IMR-90 (cell line): Measurements from ENCODE around the gene JADE3. TPM values are rescaled to one million over a fixed set of nuclear protein-coding genes. Genes with fewer than 3 reads are reported as not detected.

Source experiments
- ATAC-seq: fragments of 200-7000 bp; cut with Tn5 transposase; 2 replicates; pipeline ENCODE4 v1.9.1; 2020; ENCODE audit warnings: low read depth, mild to moderate bottlenecking, moderate library complexity
- BruUV-seq: library from RNA; stranded (reverse); fragments of 400-500 nt; replicated peaks from 2 replicates; lab custom pipeline; 2021; lab: Mats Ljungman, UMichigan
- CTCF ChIA-PET: fragments of 300-600 bp; formaldehyde crosslinking; extraction: SDS; loops from one replicate; lab custom pipeline; 2021; ENCODE audit warnings: antibody characterized with exemption; lab: Yijun Ruan, JAX
- POLR2A ChIA-PET: fragments of 300-600 bp; sonication (Branson Sonifier 250); formaldehyde crosslinking; loops from one replicate; lab custom pipeline; 2022; ENCODE audit warnings: antibody characterized with exemption; ENCODE audit not compliant: unreplicated experiment; lab: Charles Lee
- DNase-seq: peaks from one replicate; pipeline ENCODE4 v3.0.0; 2013
- H2AFZ ChIP-seq: replicated peaks from 2 replicates; pipeline ENCODE3; 2013; ENCODE audit warnings: low read length, mild to moderate bottlenecking; ENCODE audit not compliant: poor library complexity
- H2AK5ac ChIP-seq: 2 replicates; pipeline ENCODE4 v1.6.1; 2013; ENCODE audit warnings: low read depth, low read length, inconsistent platforms
- H2AK9ac ChIP-seq: replicated peaks from 2 replicates; pipeline ENCODE3; 2013; ENCODE audit warnings: mild to moderate bottlenecking, low read depth, low read length, moderate library complexity; ENCODE audit not compliant: poor library complexity
- H2BK120ac ChIP-seq: 2 replicates; pipeline ENCODE4 v1.6.1; 2013; ENCODE audit warnings: low read depth, low read length, inconsistent platforms
- H2BK15ac ChIP-seq: 3 replicates; pipeline ENCODE4 v1.6.1; 2013; ENCODE audit warnings: low read depth, low read length, inconsistent platforms
- H2BK20ac ChIP-seq: 2 replicates; pipeline ENCODE4 v1.6.1; 2013; ENCODE audit warnings: low read depth, mild to moderate bottlenecking, inconsistent platforms, low read length, moderate library complexity
- H2BK5ac ChIP-seq: 2 replicates; pipeline ENCODE4 v1.6.1; 2013; ENCODE audit warnings: mild to moderate bottlenecking, low read depth, low read length, inconsistent platforms; ENCODE audit not compliant: poor library complexity, severe bottlenecking
- H3K14ac ChIP-seq: replicated peaks from 2 replicates; pipeline ENCODE4 v1.6.1; 2013; ENCODE audit warnings: low read depth, low read length, inconsistent platforms
- H3K18ac ChIP-seq: 2 replicates; pipeline ENCODE4 v1.6.1; 2013; ENCODE audit warnings: low read depth, low read length, control low read depth
- H3K23ac ChIP-seq: 2 replicates; pipeline ENCODE4 v1.6.1; 2013; ENCODE audit warnings: low read depth, low read length, inconsistent platforms
- H3K27ac ChIP-seq: 2 replicates; pipeline ENCODE4 v1.5.1; 2013; ENCODE audit warnings: mild to moderate bottlenecking, control low read depth, low read length; ENCODE audit not compliant: insufficient read depth
- H3K27me3 ChIP-seq: 2 replicates; pipeline ENCODE4 v1.6.1; 2013; ENCODE audit warnings: low read length; ENCODE audit not compliant: control insufficient read depth, insufficient read depth
- H3K36me3 ChIP-seq: 2 replicates; pipeline ENCODE4 v1.6.1; 2013; ENCODE audit warnings: low read length, mixed read lengths; ENCODE audit not compliant: control insufficient read depth, insufficient read depth
- H3K4ac ChIP-seq: 2 replicates; pipeline ENCODE4 v1.6.1; 2013; ENCODE audit warnings: low read depth, low read length, inconsistent platforms
- H3K4me1 ChIP-seq: 2 replicates; pipeline ENCODE4 v1.6.1; 2013; ENCODE audit warnings: low read length, mixed read lengths; ENCODE audit not compliant: control insufficient read depth, insufficient read depth
- H3K4me2 ChIP-seq: 2 replicates; pipeline ENCODE4 v1.6.1; 2013; ENCODE audit warnings: low read depth, mild to moderate bottlenecking, control low read depth, low read length, moderate library complexity
- H3K4me3 ChIP-seq: 2 replicates; pipeline ENCODE4 v1.5.1; 2013; ENCODE audit warnings: low read depth, mild to moderate bottlenecking, control low read depth, low read length, moderate library complexity; ENCODE audit not compliant: insufficient read depth
- H3K56ac ChIP-seq: 2 replicates; pipeline ENCODE4 v1.6.1; 2013; ENCODE audit warnings: low read length, inconsistent platforms; ENCODE audit not compliant: insufficient read depth; ENCODE audit errors: extremely low read depth
- H3K79me1 ChIP-seq, 2 experiments: 2 replicates each; pipeline ENCODE4 v1.6.1; 2013; ENCODE audit warnings: low read length in 2 of 2, inconsistent platforms in 1 of 2, low read depth in 1 of 2
- H3K9ac ChIP-seq: 2 replicates; pipeline ENCODE4 v1.6.1; 2013; ENCODE audit warnings: low read depth, low read length, control low read depth
- H3K9me1 ChIP-seq: 2 replicates; pipeline ENCODE4 v1.6.1; 2013; ENCODE audit warnings: low read length, inconsistent platforms; ENCODE audit not compliant: insufficient read depth
- H3K9me3 ChIP-seq: 2 replicates; pipeline ENCODE4 v1.6.1; 2013; ENCODE audit warnings: low read length; ENCODE audit not compliant: control insufficient read depth, insufficient read depth
- H4K20me1 ChIP-seq: 2 replicates; pipeline ENCODE4 v1.6.1; 2013; ENCODE audit warnings: low read length, inconsistent platforms; ENCODE audit not compliant: insufficient read depth
- H4K5ac ChIP-seq: 2 replicates; pipeline ENCODE4 v1.6.1; 2013; ENCODE audit warnings: mild to moderate bottlenecking, low read depth, low read length, control low read depth
- H4K8ac ChIP-seq, 2 experiments: 2 replicates each; pipeline ENCODE4 v1.6.1; 2013; ENCODE audit warnings: low read depth in 2 of 2, low read length in 2 of 2, control low read depth in 1 of 2, inconsistent platforms in 1 of 2
- H4K91ac ChIP-seq: 2 replicates; pipeline ENCODE4 v1.6.1; 2013; ENCODE audit warnings: low read depth, low read length, inconsistent platforms; ENCODE audit not compliant: insufficient read depth
- BHLHE40 ChIP-seq: fragments of 150-350 bp; IDR thresholded peaks from 2 replicates; pipeline ENCODE4 v1.6.1; 2016; ENCODE audit warnings: mild to moderate bottlenecking, low read depth, low read length
- CEBPB ChIP-seq: IDR thresholded peaks from 2 replicates; pipeline ENCODE4 v1.6.1; 2012; ENCODE audit warnings: low read depth, low read length, improper control_type of control experiment
- FOS ChIP-seq: fragments of 150-350 bp; IDR thresholded peaks from 2 replicates; pipeline ENCODE4 v1.6.1; 2016; ENCODE audit warnings: low read depth, low read length
- MAZ ChIP-seq: IDR thresholded peaks from 2 replicates; pipeline ENCODE4 v1.6.1; 2012; ENCODE audit warnings: low read depth, mild to moderate bottlenecking, low read length, improper control_type of control experiment, moderate library complexity, borderline replicate concordance
- MXI1 ChIP-seq: IDR thresholded peaks from 2 replicates; pipeline ENCODE4 v1.6.1; 2012; ENCODE audit warnings: low read depth, mild to moderate bottlenecking, low read length, moderate library complexity, borderline replicate concordance
- WGBS, 2 experiments: methylation state at CpG; one replicate each; pipeline versions ENCODE4 v1.1.5 to v1.1.7; 2013; ENCODE audit warnings: missing lambda C conversion rate in 2 of 2; ENCODE audit not compliant: insufficient read length in 1 of 2; ENCODE audit errors: extremely low coverage in 2 of 2; 5-methylcytosine and 5-hydroxymethylcytosine counted together
- dilution Hi-C: fragments of 300-500 bp; cut with HindIII; formaldehyde crosslinking; loops from one replicate; pipeline ENCODE4 v1.14.3; 2018; ENCODE audit warnings: low sequenced_read_pairs; ENCODE audit not compliant: unreplicated experiment
- in situ Hi-C: fragments of 300-500 bp; cut with MboI; formaldehyde crosslinking; loops from 3 replicates; pipeline ENCODE4 v1.14.3; 2019; ENCODE audit warnings: low sequenced_read_pairs, inconsistent platforms, mixed read lengths
- intact Hi-C: fragments of 100-400 bp; cut with micrococcal nuclease; formaldehyde crosslinking; loops from 2 replicates; pipeline ENCODE4 v1.10.0; 2022
- polyA plus RNA-seq, 3 experiments: library from polyadenylated mRNA; depleted of rRNA; stranded (reverse); fragments of >200 nt; gene quantifications; 2 replicates each; pipeline ENCODE4 v1.2.3, GENCODE V29; 2012; ENCODE audit warnings: low replicate concordance in 1 of 3
- total RNA-seq: library from RNA; depleted of rRNA; stranded (reverse); fragments of >200 nt; gene quantifications from 2 replicates; pipeline ENCODE4 v1.2.3, GENCODE V29; 2012
- TF ChIP-seq, protein P1 (sequence below): fragments of 150-350 bp; IDR thresholded peaks from 2 replicates; pipeline ENCODE4 v1.6.1; 2016; ENCODE audit warnings: low read depth, mild to moderate bottlenecking, low read length, moderate library complexity, borderline replicate concordance

The JADE3 gene
- total and polyA plus RNA-seq, 2 of the 4 experiments (the other 2 are of a cell fraction), result 2.1 to 4.7 TPM

DNA sequence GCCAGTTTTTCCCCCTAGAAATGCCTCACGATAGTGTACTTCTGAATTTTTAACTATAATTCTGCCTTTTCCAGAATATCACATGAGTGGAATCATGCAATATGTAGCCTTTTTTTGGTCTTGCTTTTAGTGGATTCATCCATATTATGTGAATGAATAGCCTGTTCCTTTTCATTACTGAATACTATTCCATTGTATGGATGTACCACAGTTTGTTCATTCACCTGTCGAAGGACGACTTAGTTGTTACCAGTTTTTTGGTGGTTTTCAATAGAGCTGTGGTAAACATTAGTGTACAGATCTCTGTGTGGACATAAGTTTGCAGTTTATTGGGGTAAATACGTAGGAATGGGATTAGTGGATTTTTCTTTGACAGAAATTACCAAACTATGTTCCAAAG lies 8.0 kb downstream of the JADE3 start:
- Histone ChIP-seq H3K4ac (no peak overlapping the region), H3K79me1 (0 out of 4 replicates have a peak, but pooled peaks cover 6 to 8% of the 10 kb centered on the region in 2 experiments), H3K14ac (no peak overlapping the region), H4K8ac (no peak overlapping the region), H3K4me2 (no peak overlapping the region), H3K27me3 (peaks cover 3% of the 10 kb centered on the region; the same call in 1 of the 2 replicates), H2AFZ (no peak overlapping the region), H3K56ac (no peak overlapping the region), H3K9ac (no peak overlapping the region), H3K9me3 (peaks cover 3% of the 10 kb centered on the region), H3K23ac (no peak overlapping the region), H2AK9ac (no peak overlapping the region), H3K27ac (no peak overlapping the region), H2BK120ac (no peak overlapping the region), H2BK5ac (no peak overlapping the region), H2AK5ac (no peak overlapping the region), H4K5ac (no peak overlapping the region), H3K4me1 (no peaks in the 10 kb centered on the region), H3K4me3 (no peak overlapping the region), H3K36me3 (no peaks in the 10 kb centered on the region), H2BK15ac (no peak overlapping the region), H4K20me1 (peaks cover 5% of the 10 kb centered on the region), H3K9me1 (no peaks in the 10 kb centered on the region), H4K91ac (no peak overlapping the region), H3K18ac (no peak overlapping the region), H2BK20ac (no peak overlapping the region)
- TF ChIP-seq BHLHE40 (no peak), MXI1 (no peak), CEBPB (no peak), FOS (no peak), MAZ (no peak)
- TF ChIP-seq, protein P1, sequence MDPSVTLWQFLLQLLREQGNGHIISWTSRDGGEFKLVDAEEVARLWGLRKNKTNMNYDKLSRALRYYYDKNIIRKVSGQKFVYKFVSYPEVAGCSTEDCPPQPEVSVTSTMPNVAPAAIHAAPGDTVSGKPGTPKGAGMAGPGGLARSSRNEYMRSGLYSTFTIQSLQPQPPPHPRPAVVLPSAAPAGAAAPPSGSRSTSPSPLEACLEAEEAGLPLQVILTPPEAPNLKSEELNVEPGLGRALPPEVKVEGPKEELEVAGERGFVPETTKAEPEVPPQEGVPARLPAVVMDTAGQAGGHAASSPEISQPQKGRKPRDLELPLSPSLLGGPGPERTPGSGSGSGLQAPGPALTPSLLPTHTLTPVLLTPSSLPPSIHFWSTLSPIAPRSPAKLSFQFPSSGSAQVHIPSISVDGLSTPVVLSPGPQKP, result no peak
- ATAC-seq (no peak), DNase-seq (no peak)
- intact Hi-C loops (no loop called here), dilution Hi-C loops (no loop called here), in situ Hi-C loops (no loop called here)
- CTCF ChIA-PET, result no interaction called here
- BruUV-seq, result no TSS peak
- no CpG with 5 or more reads among the region's 4 CpGs for WGBS, 2 experiments
- POLR2A ChIA-PET, result no interaction called here
